Measurements from ENCODE around the gene KSR1.
"Not testable (repeated sequence)": the region's sequence is repeated elsewhere in the genome, so short reads cannot be mapped to it uniquely, and the experiment has no call there.

Gene KSR1

DNA sequence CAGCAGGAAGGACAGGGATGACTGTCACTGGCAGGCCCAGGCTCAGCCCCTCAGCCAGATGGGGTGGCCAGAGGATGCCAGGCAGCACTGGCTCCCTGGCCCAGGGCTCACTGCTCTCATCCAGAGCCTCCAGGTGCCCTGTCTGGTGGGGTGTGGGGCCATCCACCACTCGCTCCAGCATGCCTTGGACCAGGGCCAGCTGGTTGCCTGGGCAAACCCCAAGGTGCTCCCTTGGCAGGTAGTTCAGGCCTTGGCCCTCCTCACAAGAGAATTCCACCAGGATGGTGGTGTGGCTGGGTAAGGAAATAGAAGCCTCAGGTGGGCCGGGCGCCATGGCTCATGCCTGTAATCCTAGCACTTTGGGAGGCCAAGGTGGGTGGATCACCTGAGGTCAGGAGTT, 204.2 kb downstream of the KSR1 start:
- DNase-seq (ENCODE audit: low spot score) = no peak

DNA sequence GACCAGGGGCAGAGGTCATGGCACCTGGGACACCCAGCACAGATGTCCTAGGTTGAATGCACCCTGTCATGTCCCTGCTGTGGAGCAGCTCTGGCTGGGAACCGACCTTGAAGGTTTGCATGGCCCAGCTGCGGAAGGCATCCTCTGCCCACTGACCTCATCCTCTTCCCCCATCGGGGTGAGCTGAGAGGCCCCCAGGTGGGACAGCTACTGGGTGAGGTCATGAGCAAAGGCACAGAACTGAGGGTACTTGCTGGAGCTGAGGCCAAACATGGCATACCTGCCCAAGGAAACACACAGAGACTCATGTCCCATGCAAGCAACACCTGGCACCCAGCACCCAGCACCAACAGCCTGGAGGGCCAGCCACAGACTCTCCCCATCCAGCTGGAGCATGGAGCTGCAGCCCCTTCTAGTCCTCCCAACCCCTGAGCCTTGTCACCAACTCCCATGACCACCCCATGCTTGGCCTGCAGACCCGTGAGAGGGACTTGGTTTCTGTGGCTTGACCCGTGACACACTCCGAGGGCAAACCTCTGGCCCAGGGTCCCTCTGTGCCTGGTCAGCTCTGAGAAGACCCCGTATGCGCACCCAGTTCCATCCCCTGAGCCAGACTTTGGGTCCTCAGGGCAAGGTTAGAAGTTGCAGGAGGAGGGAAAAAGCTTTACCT, 207.8 kb downstream of the KSR1 start:
- DNase-seq (ENCODE audit: low spot score) = no peak

DNA sequence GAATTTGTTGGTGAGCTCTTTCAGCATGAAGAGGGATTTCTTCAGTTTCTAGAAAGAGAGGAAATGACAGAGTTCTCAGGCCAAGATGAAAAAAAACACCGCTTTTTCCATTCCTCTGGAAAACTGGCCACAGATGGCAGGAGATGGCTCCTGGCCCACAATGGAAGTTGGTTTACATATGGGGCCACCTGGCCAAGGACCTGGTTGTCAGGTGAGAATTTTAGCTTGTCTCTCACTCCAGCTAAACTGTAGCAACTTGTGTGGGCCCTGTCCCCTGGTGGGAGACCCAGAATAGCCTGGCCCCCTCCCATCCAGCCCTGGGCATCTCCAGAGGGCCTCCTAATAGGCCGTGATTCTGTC, 208.3 kb downstream of the KSR1 start:
- DNase-seq (ENCODE audit: low spot score) = no peak

DNA sequence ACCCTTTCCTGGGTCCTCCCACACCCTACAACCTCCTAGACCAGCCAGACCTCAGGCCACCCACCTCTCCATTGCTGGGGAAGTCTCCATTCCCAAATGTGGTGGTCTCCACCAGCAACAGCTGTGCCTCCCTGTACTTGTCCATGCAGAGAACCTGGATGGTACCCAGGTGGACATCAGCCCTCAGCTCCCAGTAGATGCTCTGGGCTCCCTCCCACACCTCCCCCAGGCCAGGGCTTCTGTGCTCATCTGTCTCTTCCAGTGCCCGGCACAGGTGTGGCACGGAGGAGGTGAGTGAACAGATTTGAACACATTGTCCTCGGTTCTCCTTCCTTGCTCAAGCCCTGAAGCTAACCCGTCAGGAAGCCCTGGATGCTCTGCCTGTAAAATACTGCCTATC, 209.3 kb downstream of the KSR1 start:
- DNase-seq (ENCODE audit: low spot score) = no peak

DNA sequence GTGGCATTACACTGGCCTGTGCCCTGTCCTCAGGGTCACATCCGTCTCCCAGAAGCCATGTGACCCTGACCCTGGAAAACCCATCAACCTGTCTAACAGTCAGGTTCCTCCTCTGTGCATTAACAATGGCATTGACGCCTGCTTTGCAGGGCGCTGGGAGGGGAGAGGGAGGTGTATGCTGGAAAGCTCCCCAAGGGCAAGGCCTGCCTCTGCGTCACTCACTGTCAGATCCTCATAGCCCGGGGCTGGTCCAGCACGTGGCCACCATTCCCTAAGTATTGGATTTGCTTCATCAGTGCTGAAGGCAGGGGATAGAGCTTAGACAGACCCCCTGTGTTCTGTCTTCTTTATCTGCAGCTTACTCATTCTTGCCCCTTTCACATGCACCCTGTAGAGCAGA, 210.0 kb downstream of the KSR1 start:
- not testable (repeated sequence) for DNase-seq (ENCODE audit: low spot score)

DNA sequence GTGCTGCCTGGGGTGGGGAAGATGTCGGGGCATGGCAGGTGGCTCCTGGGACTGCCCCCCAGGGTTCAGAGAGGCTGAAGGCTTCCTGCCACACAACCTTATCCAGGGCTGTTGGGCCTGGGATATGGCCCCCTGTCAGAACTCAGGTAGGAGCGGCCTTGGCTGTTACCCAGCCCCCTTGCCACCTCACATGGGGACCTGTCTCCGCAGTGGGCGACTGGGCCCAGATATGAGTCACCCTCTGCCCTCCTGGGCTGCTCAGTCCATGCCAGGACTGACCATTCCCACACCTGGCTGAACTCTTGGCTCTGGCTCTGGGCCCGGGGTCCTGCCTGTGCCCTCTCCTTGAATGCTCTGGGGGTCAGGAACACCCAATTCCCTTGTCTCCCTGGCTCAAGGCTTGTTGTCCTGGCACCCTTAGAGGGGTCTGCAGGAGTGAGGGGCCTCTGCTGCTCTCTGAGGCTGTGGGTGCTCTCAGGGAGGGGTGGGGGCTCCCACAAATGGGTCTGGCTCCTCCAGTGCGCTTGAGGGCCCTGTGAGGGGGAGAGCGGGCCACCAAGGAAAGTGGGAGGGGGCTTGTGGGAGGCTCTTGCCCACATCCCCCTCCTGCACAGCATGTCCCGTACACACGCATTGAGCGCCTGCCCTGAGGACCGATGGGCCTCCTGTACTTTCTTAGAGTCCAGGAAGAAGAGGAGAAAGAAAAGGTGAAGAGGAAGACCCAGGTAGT, 210.7 kb downstream of the KSR1 start:
- no peak for DNase-seq (ENCODE audit: low spot score)

DNA sequence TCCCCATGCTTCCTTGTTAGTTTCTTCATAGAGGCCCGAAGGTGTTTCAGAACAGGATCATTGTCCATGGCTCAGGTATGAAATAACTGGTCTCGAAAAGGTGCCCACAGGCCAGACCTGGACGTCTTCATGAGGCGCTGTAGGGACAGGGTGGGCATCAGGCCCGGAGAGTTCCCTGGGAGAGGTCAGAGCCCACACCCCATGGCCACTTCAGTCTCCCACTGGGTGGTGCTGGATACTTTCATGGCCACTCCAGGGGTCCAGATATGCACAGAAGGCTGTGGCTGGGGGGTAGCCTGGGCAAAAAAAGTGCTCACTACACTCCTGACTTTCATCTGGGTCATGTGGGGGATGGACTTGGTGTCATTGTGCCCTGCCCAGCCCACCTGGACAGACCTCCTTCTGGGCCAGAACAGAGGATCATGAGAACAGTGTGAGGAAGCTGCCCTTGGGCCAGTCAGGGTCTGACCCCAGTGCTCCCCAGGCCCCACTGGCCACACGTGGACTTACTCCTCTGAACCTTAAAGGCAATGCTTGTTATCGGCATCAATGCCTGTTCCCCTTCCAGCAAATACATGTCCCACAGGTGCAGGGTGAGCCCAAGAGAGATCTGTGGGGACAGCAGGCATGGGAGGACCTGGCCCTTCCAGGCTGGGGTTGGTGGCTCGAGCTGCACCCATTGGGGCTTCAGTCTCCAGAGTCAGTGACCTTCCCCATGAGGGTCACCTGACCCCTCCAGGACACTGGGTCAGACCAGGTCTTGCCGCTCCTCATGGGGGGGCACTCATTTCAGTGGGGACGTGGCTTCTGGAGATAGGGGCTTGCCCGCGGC, 211.6 kb downstream of the KSR1 start:
- DNase-seq (ENCODE audit: low spot score) = no peak

DNA sequence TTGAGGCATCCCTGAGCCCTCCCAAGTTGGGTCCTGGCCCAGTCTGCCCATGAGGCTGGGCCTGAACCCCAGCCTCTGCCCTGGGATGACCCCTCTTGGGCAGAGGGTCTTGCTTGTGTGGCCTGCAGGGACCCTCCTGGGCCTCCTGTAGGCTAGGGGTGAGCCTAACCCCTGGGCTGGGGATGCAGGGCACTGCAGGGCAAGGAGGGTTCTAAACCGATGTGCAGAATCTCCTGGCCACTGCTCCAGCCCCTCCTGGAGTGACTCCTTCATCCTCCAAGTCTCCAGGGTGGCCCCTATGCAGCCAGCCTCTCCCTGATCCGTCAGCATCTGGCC, 212.2 kb downstream of the KSR1 start:
- no peak for DNase-seq (ENCODE audit: low spot score)

DNA sequence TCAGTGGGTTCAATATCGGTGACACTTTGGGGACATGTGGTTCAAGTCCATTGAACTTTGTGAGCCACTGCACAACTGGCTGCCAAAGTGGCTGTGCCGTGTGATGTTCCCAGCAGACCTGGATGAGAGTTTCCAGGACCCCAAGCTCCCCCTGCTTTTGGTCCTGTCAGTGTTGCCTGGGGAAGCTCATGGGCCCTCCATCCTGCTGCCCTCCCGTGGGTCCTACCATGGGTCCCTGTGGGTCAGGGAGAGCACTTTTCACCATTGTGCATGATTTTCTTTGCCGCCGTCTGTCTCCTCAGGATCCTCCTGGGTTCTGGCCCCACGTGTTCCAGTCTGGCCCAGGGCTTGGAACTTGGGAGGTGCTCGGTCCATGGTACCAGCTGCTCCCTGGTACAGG, 212.9 kb downstream of the KSR1 start:
- DNase-seq (ENCODE audit: low spot score) = no peak

DNA sequence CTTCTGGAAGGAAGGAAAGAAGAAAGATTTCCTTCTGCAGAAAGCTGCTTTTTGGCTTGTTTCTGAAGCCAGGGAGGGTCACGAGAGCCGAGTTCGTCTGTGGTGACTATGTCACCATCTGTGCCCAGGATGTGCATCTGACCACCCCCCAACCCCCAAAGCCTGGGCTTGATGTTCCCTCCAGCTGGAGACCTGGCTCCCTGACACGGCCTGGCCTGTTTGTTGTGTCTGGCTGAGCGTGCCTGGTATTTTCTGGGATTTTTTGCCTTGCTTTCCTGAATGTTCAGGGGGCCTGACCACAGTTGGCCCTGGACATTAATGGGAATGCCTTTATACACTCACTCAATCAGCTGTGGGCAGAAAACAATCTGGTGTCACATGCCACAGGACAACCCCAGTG, 213.6 kb downstream of the KSR1 start:
- DNase-seq (ENCODE audit: low spot score) = no peak

DNA sequence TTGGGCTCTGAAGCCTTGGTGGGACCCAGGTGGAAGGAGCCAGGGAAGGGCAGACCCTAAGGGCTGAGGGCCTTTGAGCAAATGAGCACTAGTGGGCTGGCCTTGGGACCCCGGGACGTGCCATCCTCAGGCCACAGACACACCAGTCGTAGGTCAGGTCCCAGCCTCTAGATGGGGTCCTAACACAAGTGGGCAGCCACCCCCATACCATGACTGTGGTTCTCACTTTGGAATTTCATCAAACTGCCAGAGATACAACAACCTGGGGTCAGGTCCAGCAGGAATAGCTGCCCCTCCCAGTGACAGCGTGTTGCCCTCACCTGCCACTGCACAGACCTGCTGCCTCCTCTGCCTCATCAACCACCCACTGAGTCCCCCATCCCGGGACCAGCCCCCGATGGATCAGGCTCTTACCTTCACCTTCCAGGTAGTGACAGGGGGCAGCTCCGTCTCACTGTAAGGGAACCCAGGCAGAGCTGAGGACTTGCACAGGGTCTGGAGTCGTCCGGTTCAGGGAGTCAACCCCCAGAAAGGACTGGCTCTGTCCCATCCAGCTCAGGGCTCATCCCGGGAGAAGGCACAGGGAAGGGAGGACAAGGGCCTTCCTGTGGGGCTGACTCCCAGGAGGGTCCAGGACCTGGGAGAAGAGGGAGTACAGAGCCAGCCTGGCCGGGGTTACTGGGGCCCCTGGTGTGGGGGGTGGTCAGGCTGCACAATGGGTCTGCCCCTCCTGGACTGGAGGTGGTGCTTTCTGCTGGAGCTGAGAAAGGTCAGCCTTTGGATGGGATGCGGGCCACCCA, 214.7 kb downstream of the KSR1 start:
- DNase-seq (ENCODE audit: low spot score) = no peak

DNA sequence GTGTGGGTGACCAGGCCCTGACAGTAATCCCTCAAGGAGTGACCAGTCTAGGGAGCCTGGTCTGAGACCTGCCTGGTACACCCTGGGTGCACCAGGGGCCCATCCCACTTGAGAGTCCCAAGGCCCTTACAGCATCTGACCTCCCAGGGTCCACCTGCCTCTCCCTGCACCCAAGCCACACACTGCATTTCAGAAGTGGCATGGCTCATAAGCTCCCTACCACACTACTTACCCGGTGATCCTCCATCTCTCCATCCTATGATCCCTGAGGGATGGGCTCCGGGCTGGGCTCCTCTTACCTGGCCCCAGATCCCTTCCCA, 215.3 kb downstream of the KSR1 start:
- no peak for DNase-seq (ENCODE audit: low spot score)

DNA sequence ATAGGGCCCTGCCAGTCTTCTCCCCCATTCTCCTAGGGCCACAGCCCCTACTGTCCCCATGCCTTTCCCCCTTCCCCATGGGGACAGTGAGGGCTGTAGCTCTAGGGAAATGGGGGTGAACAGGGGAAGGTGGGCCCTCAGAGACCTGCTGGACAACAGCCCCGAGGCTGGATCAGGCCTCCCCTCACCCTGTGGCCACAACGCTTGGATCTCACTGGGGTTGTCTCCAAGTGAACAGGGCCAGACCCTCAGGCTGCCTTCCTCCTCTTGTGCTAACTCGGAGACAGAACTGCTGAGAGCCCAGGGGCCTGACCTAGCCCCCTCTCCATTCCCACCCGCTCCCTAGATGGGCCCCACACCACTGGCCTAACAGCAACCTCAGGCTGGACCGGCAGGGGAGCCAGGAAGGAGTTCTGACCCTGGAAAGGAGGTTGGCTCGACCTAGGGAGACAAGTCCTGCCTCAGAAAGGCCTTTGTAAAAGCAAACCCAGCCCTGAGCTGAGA, 215.8 kb downstream of the KSR1 start:
- DNase-seq (ENCODE audit: low spot score) = not testable (repeated sequence)

DNA sequence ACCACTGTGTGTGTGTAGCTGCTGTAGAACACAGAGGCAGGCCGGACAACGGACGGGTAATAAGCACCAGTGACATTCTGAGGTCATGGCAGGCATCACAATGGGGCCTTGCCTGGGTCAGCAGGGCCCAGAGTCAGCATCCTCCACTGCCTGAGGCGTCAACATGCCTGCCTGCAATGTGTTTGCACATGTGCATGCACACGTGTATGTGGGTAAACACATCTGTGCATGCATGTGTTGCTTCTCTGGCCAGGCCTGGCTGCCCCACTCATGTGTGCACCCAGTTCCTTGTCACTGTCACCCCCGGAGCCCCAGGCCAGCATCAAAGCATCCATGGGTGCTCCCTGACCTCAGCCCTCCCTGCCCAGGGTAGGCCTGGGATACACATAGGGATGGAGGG, 218.1 kb downstream of the KSR1 start:
- DNase-seq (ENCODE audit: low spot score) = no peak

Data from AG08395 (cell line).